Mesothelial cell of epicardium (in vitro differentiated cells): ENCODE measurements around the gene RBMS1. TPM values are rescaled to one million over a fixed set of nuclear protein-coding genes. Genes with fewer than 3 reads are reported as not detected.

Experiments
- DNase-seq, 2 experiments: peaks; one replicate each; pipeline ENCODE4 v3.0.0; 2021; ENCODE audit warnings: low spot score in 2 of 2; ENCODE audit not compliant: unreplicated experiment in 2 of 2
- H3K27ac Mint-ChIP-seq: 2 replicates; pipeline ENCODE4 v1.8.0; 2021; ENCODE audit warnings: mixed read lengths
- H3K27me3 Mint-ChIP-seq: 2 replicates; pipeline ENCODE4 v1.8.0; 2021; ENCODE audit warnings: low read depth, mixed read lengths
- H3K36me3 Mint-ChIP-seq: 2 replicates; pipeline ENCODE4 v1.8.0; 2021; ENCODE audit warnings: mixed read lengths
- H3K4me1 Mint-ChIP-seq: 2 replicates; pipeline ENCODE4 v1.8.0; 2021; ENCODE audit warnings: mixed read lengths
- H3K4me3 Mint-ChIP-seq: 2 replicates; pipeline ENCODE4 v1.8.0; 2021; ENCODE audit warnings: mild to moderate bottlenecking, moderate library complexity, mixed read lengths
- H3K9me3 Mint-ChIP-seq: 2 replicates; pipeline ENCODE4 v1.8.0; 2021; ENCODE audit warnings: mixed read lengths
- CTCF ChIP-seq: fragments of 200-600 bp; sonication (generic); IDR thresholded peaks from one replicate; pipeline ENCODE4 v1.5.0; 2021; ENCODE audit warnings: antibody characterized with exemption; ENCODE audit not compliant: unreplicated experiment
- total RNA-seq: library from RNA; stranded (reverse); gene quantifications from 3 replicates; pipeline ENCODE4 v1.2.1, GENCODE V29; 2021

RBMS1 gene
- total RNA-seq, 1 donor from 2014 or later, result 128 TPM

DNA sequence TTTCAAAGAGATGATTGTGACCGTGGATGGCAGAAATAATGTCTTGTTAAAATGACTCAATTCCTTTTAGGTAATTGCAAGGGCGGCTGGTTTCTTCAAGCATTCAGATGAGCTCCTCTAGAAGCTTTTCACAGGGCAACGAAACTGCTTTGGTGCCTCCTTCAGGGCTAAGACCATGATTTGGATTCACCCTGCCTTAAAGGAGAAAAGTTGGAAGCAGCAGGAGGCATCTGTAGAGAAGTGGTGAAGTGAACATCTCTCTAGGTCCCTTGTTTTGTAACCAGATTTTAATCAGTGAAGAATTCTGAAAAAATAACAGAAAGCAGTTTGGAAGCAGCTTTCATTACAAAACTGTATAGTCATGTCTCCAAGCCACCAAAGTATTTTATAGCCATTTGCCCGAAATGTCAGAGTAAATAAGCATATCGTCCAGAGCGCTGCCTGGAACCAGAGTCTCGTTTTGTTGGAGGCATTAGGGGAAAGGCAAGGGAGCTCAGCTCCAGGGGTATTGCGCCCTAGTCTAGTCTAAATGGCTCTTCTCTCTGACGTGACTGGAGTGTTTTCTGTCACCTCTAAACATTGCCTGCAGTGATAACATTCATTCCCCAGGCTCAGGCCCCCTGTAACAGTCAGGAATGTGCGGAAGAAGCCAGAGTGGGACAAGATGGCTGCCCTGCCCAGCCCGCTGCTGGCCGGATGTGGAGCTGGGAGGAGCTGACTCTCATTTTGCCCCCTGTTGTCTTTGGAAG, 235.7 kb downstream of the RBMS1 start:
- peaks cover 8% of the 10 kb centered on the region for H3K9me3 Mint-ChIP-seq
- peaks cover 34% of the 10 kb centered on the region for H3K4me1 Mint-ChIP-seq
- peak overlapping the region; percentile 90 for H3K27ac Mint-ChIP-seq
- no peak for DNase-seq
- no peaks in the 10 kb centered on the region for H3K27me3 Mint-ChIP-seq
- H3K36me3 Mint-ChIP-seq, result no peaks in the 10 kb centered on the region
- no peak overlapping the region for H3K4me3 Mint-ChIP-seq
- no peak for TF ChIP-seq CTCF

DNA sequence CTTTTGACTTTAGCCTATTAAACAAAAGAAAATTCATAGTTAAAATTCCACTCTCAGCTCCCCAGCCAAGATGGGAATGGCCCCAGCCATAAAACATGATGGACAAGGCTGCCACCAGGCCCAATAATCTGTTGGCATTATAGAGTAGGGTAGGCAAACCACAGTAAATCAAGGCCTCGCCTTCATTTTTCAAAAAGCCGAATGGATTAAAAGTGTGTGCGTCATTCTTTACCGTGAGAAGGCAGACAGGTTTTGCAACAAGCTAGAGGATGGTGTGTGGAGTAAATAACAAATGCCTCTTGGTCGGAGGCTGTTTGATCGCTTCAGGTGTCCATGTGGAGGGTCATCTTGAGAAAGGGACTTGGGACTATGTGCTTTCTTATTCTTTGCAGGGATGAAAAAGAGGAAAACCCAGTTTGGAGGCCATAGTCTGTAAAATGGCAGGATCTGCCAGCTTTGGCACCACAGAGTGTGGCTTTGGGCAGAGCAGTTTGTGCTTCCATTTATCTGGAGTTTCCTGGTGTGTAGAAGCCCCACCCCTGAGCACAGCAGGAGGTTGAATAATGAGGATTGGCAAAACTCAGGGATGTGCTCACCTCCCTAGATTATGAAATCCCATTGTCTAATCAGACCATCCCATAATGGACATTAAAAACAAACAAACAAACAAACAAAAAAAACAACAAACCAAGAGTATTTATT, 236.4 kb downstream of the RBMS1 start:
- no peak for DNase-seq
- H3K4me1 Mint-ChIP-seq, result peaks cover 40% of the 10 kb centered on the region
- no peak for TF ChIP-seq CTCF
- H3K9me3 Mint-ChIP-seq, result peaks cover 8% of the 10 kb centered on the region
- H3K27me3 Mint-ChIP-seq, result no peaks in the 10 kb centered on the region
- H3K36me3 Mint-ChIP-seq, result no peaks in the 10 kb centered on the region
- H3K4me3 Mint-ChIP-seq, result no peak overlapping the region
- H3K27ac Mint-ChIP-seq, result peak overlapping the region; percentile 90

DNA sequence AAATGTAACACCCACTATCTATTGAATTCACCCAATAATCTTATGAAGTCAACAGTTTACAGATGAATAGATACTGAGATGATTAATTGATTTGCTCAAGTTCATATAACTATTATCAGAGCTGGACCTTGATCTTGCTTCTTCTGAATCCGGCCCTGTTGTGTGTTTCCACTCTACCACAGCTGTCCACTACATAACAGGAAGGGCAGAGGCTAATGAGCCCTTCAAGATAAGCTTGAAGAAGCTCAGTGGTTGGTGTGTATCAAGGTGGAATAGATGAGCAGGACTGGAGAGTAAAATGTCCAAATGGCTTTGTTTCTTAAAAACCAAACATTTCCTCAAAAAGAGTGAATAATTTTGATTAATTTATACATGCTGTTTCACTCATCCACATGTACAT, 237.1 kb downstream of the RBMS1 start:
- TF ChIP-seq CTCF, result no peak
- Mint-ChIP-seq H3K27ac (no peak overlapping the region), H3K4me1 (peaks cover 40% of the 10 kb centered on the region)

GRCh38 chr2:160255408-160255807, 238.2 kb downstream of the RBMS1 start:
- Mint-ChIP-seq H3K4me1 (peaks cover 39% of the 10 kb centered on the region), H3K27ac (no peak overlapping the region), H3K4me3 (no peak overlapping the region), H3K9me3 (peaks cover 8% of the 10 kb centered on the region), H3K36me3 (no peaks in the 10 kb centered on the region), H3K27me3 (no peaks in the 10 kb centered on the region)
- no peak for TF ChIP-seq CTCF
- no peak for DNase-seq

More for the DNA sequence above, 237.1 kb downstream of the RBMS1 start:
- peaks cover 8% of the 10 kb centered on the region for H3K9me3 Mint-ChIP-seq
- DNase-seq, result no peak
- H3K4me3 Mint-ChIP-seq, result no peak overlapping the region
- no peaks in the 10 kb centered on the region for H3K36me3 Mint-ChIP-seq
- H3K27me3 Mint-ChIP-seq, result no peaks in the 10 kb centered on the region

GRCh38 chr2:160254189-160254762, 239.3 kb downstream of the RBMS1 start:
- Mint-ChIP-seq H3K27me3 (no peaks in the 10 kb centered on the region), H3K4me1 (peaks cover 39% of the 10 kb centered on the region), H3K36me3 (no peaks in the 10 kb centered on the region), H3K9me3 (peaks cover under 1% of the 10 kb centered on the region), H3K27ac (no peak overlapping the region), H3K4me3 (no peak overlapping the region)
- no peak for DNase-seq
- no peak for TF ChIP-seq CTCF
